Measurements from ENCODE around the gene MOB3C. TPM values are rescaled to one million over a fixed set of nuclear protein-coding genes. Genes with fewer than 3 reads are reported as not detected.

MOB3C gene
- total RNA-seq, 1 donor from 2014 or later, result 1.1 TPM

DNA sequence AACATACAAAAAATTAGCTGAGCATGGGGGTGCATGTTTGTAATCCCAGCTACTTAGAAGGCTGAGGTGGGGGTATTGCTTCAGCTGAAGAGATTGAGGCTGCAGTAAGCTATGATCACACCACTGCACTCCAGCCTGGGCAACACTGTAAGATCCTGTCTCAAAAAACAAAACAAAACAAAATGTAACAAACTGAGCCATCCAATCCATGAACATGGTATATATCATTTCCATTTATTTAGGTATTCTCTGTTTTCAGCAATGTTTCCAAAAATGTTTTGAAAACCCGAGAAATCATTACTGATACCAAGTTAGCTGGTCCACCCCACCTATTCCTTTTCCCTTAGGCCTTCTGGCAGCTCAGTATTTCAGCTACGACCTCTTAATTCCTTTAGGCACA is 33.2 kb upstream of the MOB3C start:
- H3K27me3 ChIP-seq, result no peaks in the 10 kb centered on the region
- no peak overlapping the region for H2AFZ ChIP-seq (replicated peaks)
- H3K27ac Mint-ChIP-seq, result no peak overlapping the region
- H3K4me1 Mint-ChIP-seq, result no peaks in the 10 kb centered on the region
- H3F3A ChIP-seq (ENCODE audit: low read depth), result no peaks in the 10 kb centered on the region
- H3K79me2 ChIP-seq (ENCODE audit: low read depth), result no peaks in the 10 kb centered on the region
- no peak overlapping the region for H3K4me3 ChIP-seq
- H3K4me1 ChIP-seq, result no peaks in the 10 kb centered on the region
- H4K20me1 ChIP-seq (ENCODE audit: low read depth), result no peaks in the 10 kb centered on the region
- no peak overlapping the region for H3K27ac ChIP-seq
- DNase-seq (ENCODE audit: low spot score), result no peak
- TF ChIP-seq EZH2phosphoT487 (IDR thresholded peaks at IDR 0.05) (no peak), EZH2 (IDR thresholded peaks at IDR 0.05) (no peak)
- TF ChIP-seq, protein P1, sequence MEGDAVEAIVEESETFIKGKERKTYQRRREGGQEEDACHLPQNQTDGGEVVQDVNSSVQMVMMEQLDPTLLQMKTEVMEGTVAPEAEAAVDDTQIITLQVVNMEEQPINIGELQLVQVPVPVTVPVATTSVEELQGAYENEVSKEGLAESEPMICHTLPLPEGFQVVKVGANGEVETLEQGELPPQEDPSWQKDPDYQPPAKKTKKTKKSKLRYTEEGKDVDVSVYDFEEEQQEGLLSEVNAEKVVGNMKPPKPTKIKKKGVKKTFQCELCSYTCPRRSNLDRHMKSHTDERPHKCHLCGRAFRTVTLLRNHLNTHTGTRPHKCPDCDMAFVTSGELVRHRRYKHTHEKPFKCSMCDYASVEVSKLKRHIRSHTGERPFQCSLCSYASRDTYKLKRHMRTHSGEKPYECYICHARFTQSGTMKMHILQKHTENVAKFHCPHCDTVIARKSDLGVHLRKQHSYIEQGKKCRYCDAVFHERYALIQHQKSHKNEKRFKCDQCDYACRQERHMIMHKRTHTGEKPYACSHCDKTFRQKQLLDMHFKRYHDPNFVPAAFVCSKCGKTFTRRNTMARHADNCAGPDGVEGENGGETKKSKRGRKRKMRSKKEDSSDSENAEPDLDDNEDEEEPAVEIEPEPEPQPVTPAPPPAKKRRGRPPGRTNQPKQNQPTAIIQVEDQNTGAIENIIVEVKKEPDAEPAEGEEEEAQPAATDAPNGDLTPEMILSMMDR (IDR thresholded peaks at IDR 0.05), result no peak
- H3K36me3 ChIP-seq, result peaks cover 20% of the 10 kb centered on the region
- H3K27me3 Mint-ChIP-seq (ENCODE audit: insufficient read depth, low read depth), result peaks cover 3% of the 10 kb centered on the region
- peaks cover 22% of the 10 kb centered on the region for H3K9me3 Mint-ChIP-seq
- peaks cover 44% of the 10 kb centered on the region for H3K36me3 Mint-ChIP-seq
- no peak overlapping the region for H3K4me3 Mint-ChIP-seq
- H3K9me3 ChIP-seq (ENCODE audit: low read depth), result no peaks in the 10 kb centered on the region
- no peak overlapping the region for H3K9ac ChIP-seq
- H3K4me2 ChIP-seq, result no peak overlapping the region

- Histone ChIP-seq H4K20me1 (ENCODE audit: low read depth) (no peaks in the 10 kb centered on the region), H3K4me1 (no peaks in the 10 kb centered on the region), H3K9me3 (ENCODE audit: low read depth) (no peaks in the 10 kb centered on the region), H3K9ac (no peak overlapping the region), H3F3A (ENCODE audit: low read depth) (no peaks in the 10 kb centered on the region), H3K4me3 (no peak overlapping the region), H3K27ac (no peak overlapping the region), H3K27me3 (no peaks in the 10 kb centered on the region), H2AFZ (replicated peaks) (no peak overlapping the region), H3K4me2 (no peak overlapping the region), H3K79me2 (ENCODE audit: low read depth) (no peaks in the 10 kb centered on the region), H3K36me3 (peaks cover 19% of the 10 kb centered on the region)
- Mint-ChIP-seq H3K9me3 (peaks cover 22% of the 10 kb centered on the region), H3K4me1 (no peaks in the 10 kb centered on the region), H3K36me3 (peaks cover 42% of the 10 kb centered on the region), H3K27me3 (ENCODE audit: insufficient read depth, low read depth) (peaks cover 3% of the 10 kb centered on the region), H3K27ac (no peak overlapping the region), H3K4me3 (no peak overlapping the region)
- no peak for DNase-seq (ENCODE audit: low spot score)
- TF ChIP-seq, protein P1 (IDR thresholded peaks at IDR 0.05), result no peak
- TF ChIP-seq EZH2 (IDR thresholded peaks at IDR 0.05) (no peak), EZH2phosphoT487 (IDR thresholded peaks at IDR 0.05) (no peak)
These were observed 31.0 kb upstream of the MOB3C start for GRCh38 chr1:46647611-46648010.

- DNase-seq (ENCODE audit: low spot score), result no peak
- Mint-ChIP-seq H3K4me3 (no peak overlapping the region), H3K4me1 (no peaks in the 10 kb centered on the region), H3K36me3 (peaks cover 41% of the 10 kb centered on the region), H3K9me3 (peaks cover 22% of the 10 kb centered on the region), H3K27ac (no peak overlapping the region), H3K27me3 (ENCODE audit: insufficient read depth, low read depth) (peaks cover 3% of the 10 kb centered on the region)
- H3K27me3 ChIP-seq, result no peaks in the 10 kb centered on the region
- peaks cover 15% of the 10 kb centered on the region for H3K36me3 ChIP-seq
- H3F3A ChIP-seq (ENCODE audit: low read depth), result no peaks in the 10 kb centered on the region
- no peak overlapping the region for H3K4me2 ChIP-seq
- no peak overlapping the region for H3K9ac ChIP-seq
- H3K9me3 ChIP-seq (ENCODE audit: low read depth), result no peaks in the 10 kb centered on the region
- H4K20me1 ChIP-seq (ENCODE audit: low read depth), result no peaks in the 10 kb centered on the region
- no peaks in the 10 kb centered on the region for H3K79me2 ChIP-seq (ENCODE audit: low read depth)
- no peaks in the 10 kb centered on the region for H3K4me1 ChIP-seq
- no peak for TF ChIP-seq EZH2 (IDR thresholded peaks at IDR 0.05)
- TF ChIP-seq EZH2phosphoT487 (IDR thresholded peaks at IDR 0.05), result no peak
- TF ChIP-seq, protein P1 (IDR thresholded peaks at IDR 0.05), result no peak
- H3K27ac ChIP-seq, result no peak overlapping the region
- H2AFZ ChIP-seq (replicated peaks), result no peak overlapping the region
- no peak overlapping the region for H3K4me3 ChIP-seq
These were observed 30.2 kb upstream of the MOB3C start for GRCh38 chr1:46646844-46647243.

All from neural progenitor cell (in vitro differentiated cells).